ENCODE data around the gene GRAMD1C.
A peak's percentile ranks its signal among the peaks of the same experiment; 100 is the strongest.

GRAMD1C gene

GRCh38 chr3:113867506-113867905 lies 28.9 kb downstream of the GRAMD1C start:
- no peak for DNase-seq

GRCh38 chr3:113873293-113873692 lies 34.7 kb downstream of the GRAMD1C start:
- no peak for DNase-seq

GRCh38 chr3:113873814-113874526 lies 35.4 kb downstream of the GRAMD1C start:
- DNase-seq, result no peak

- no peak for DNase-seq
Measured at GRCh38 chr3:113878403-113878802, 39.8 kb downstream of the GRAMD1C start.

GRCh38 chr3:113885050-113885449 lies 46.5 kb downstream of the GRAMD1C start:
- DNase-seq, result no peak

- no peak for DNase-seq
Measured at GRCh38 chr3:113890256-113890900, 51.8 kb downstream of the GRAMD1C start.

GRCh38 chr3:113894927-113895326 lies 56.3 kb downstream of the GRAMD1C start:
- DNase-seq, result no peak

- DNase-seq, result no peak
Measured at GRCh38 chr3:113895964-113896363, 57.4 kb downstream of the GRAMD1C start.

GRCh38 chr3:113896930-113897329 lies 58.3 kb downstream of the GRAMD1C start:
- no peak for DNase-seq

GRCh38 chr3:113897373-113897777 lies 58.8 kb downstream of the GRAMD1C start:
- DNase-seq, result no peak

GRCh38 chr3:113898892-113899291 lies 60.3 kb downstream of the GRAMD1C start:
- DNase-seq, result no peak

- no peak for DNase-seq
Measured at GRCh38 chr3:113906568-113907140, 68.1 kb downstream of the GRAMD1C start.

GRCh38 chr3:113908133-113908532 lies 69.5 kb downstream of the GRAMD1C start:
- no peak for DNase-seq

GRCh38 chr3:113910966-113911365 lies 72.4 kb downstream of the GRAMD1C start:
- no peak for DNase-seq

GRCh38 chr3:113912552-113913236 lies 74.1 kb downstream of the GRAMD1C start:
- DNase-seq, result no peak

GRCh38 chr3:113914646-113915045 lies 76.1 kb downstream of the GRAMD1C start:
- no peak for DNase-seq

- no peak for DNase-seq
Measured at GRCh38 chr3:113927556-113927955, 89.0 kb downstream of the GRAMD1C start.

- DNase-seq, result no peak
Measured at GRCh38 chr3:113946831-113947230, 108.2 kb downstream of the GRAMD1C start.

- DNase-seq, result peak; percentile 76
Measured at GRCh38 chr3:113947372-113948014, 108.9 kb downstream of the GRAMD1C start, which contains the start of gene ZDHHC23. Gene ZDHHC23, plus strand, starts transcription at chr3:113948013. Its CDS starts 790 bp downstream, at chr3:113948803.

- peak; percentile 42 for DNase-seq
Measured at GRCh38 chr3:113948015-113948917, 109.7 kb downstream of the GRAMD1C start.

- DNase-seq, result no peak
Measured at GRCh38 chr3:113952921-113953320, 114.3 kb downstream of the GRAMD1C start.

- DNase-seq, result no peak
Measured at GRCh38 chr3:113953677-113954076, 115.1 kb downstream of the GRAMD1C start.
